ENCODE data around the gene CIDEB. TPM values are rescaled to one million over a fixed set of nuclear protein-coding genes. Genes with fewer than 3 reads are reported as not detected.

Gene CIDEB
- total and polyA plus RNA-seq, 2 of the 13 experiments (the other 11 are each of a cell fraction or from before 2014, with no cell fraction given) = 35.8 to 110 TPM

DNA sequence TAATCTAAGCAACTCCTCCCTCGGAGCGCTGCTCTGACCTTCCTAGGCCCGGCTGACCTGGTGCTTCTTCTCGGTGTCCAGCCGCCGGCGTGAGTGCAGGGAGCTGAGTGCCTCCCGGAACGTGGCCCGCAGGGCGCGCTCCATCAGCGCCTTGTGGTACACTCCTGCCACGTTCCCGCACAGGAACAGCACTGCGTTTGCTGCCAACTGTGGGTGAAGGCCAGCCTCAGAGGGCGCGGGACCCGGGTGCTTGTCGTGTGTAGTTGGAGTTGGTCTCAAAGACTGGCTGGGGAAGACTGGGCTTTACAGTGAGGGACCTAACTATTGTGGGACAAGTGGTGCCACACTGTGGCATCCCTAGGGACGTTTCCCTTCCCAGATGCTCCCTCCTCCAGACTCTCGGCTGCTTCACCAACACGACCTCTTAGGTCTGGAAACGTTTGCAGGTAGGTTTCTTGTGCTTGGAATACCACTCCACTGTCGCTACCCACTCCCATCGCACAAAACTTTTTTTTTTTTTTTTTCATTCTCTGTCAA lies 24.0 kb upstream of the CIDEB start:
- DNase-seq (ENCODE audit: low spot score) (no peak), FAIRE-seq (no peak), ATAC-seq (peak; percentile 14)
- no peaks in the 10 kb centered on the region for H3K9me3 ChIP-seq (ENCODE audit: low read length)
- H4K20me1 ChIP-seq (ENCODE audit: insufficient read depth, low read length) = no peaks in the 10 kb centered on the region
- in situ Hi-C loops (cut with HindIII; ENCODE audit: extremely low pct_ligation_motif_present, low pct_unique_long_range_greater_than_20kb) = loop anchor here (5.0 kb wide), 1 partner anchor 101 kb away; no protein-coding TSS in a partner anchor
- intact Hi-C loops (cut with micrococcal nuclease; ENCODE audit: unreplicated experiment) = loop anchor here (1.0 to 5.0 kb wide), 3 partner anchors 89 to 1564 kb away; partner anchors contain the start of genes OXA1L and TINF2
- BruUV-seq (replicated peaks) = no TSS peak
- H3K27me3 ChIP-seq (ENCODE audit: control insufficient read depth in 1 of 2, insufficient read depth in 2 of 2, low read length in 2 of 2) = peaks cover 29 to 84% of the 10 kb centered on the region in 2 experiments
- WGBS (ENCODE audit: low lambda C conversion rate) = 47% methylated on average over 26 of the region's 26 CpGs
- no peaks in the 10 kb centered on the region for H3K79me2 ChIP-seq (ENCODE audit: insufficient read depth, low read length)
- peak overlapping the region; percentile 92 for H3K4me2 ChIP-seq (ENCODE audit: low read depth, low read length)
- H3K4me3 ChIP-seq (replicated peaks in 1 of 3; ENCODE audit: insufficient read depth in 1 of 3, low read depth in 2 of 3, low read length in 3 of 3) = peak overlapping the region in 1 of 3 experiments; percentile 70; a peak in 2 of 6 replicates
- no peaks in the 10 kb centered on the region for H3K36me3 ChIP-seq (replicated peaks in 1 of 2; ENCODE audit: control insufficient read depth in 1 of 2, insufficient read depth in 2 of 2, low read length in 2 of 2)
- H3K4me1 ChIP-seq (ENCODE audit: insufficient read depth, low read length) = peaks cover 30% of the 10 kb centered on the region
- no peak overlapping the region for H3K9ac ChIP-seq (ENCODE audit: insufficient read depth, low read depth, low read length)
- CTCF ChIA-PET (ENCODE audit: low intra/inter-chr PET ratio, low total read pairs) = interaction anchor here (0.7 to 10.2 kb wide), 9 partner anchors 18 to 110 kb away, joined by 3 to 235 read pairs (median 6); partner anchors contain the start of genes CBLN3, CIDEB, DHRS1 and KHNYN
- H3K27ac ChIP-seq (ENCODE audit: extremely low read length, insufficient read depth, low read length) = no peak overlapping the region
- POLR2A ChIA-PET = interaction anchor here (1.0 to 4.3 kb wide), 10 partner anchors 13 to 111 kb away, joined by 3 to 98 read pairs (median 12); partner anchors contain the start of genes CBLN3, CIDEB, DHRS1 and KHNYN
- no peak overlapping the region for H2AFZ ChIP-seq (ENCODE audit: low read length)
- TF ChIP-seq ZNF724P (CRISPR knock-in tag; IDR thresholded peaks at IDR 0.05; ENCODE audit: borderline replicate concordance) (no peak), ZNF550 (CRISPR knock-in tag; IDR thresholded peaks at IDR 0.05; ENCODE audit: borderline replicate concordance) (peak; percentile 87), NFYB (CRISPR knock-in tag; IDR thresholded peaks at IDR 0.05) (no peak), ZNF572 (CRISPR knock-in tag; IDR thresholded peaks at IDR 0.05) (peak; percentile 68; the same call in 1 of the 2 replicates), ZNF766 (CRISPR knock-in tag; IDR thresholded peaks at IDR 0.05; ENCODE audit: borderline replicate concordance) (peak; percentile 79; the same call in 1 of the 2 replicates), ZNF34 (CRISPR knock-in tag; IDR thresholded peaks at IDR 0.05; ENCODE audit: borderline replicate concordance) (no peak), NFIB (CRISPR knock-in tag; IDR thresholded peaks at IDR 0.05; ENCODE audit: borderline replicate concordance) (0 out of 2 replicates have a peak, but pooled peaks have one; percentile 78), SP2 (CRISPR knock-in tag; IDR thresholded peaks at IDR 0.05) (peak; percentile 20; the same call in 1 of the 2 replicates), ZNF605 (CRISPR knock-in tag; IDR thresholded peaks at IDR 0.05) (0 out of 2 replicates have a peak, but pooled peaks have one; percentile 8), PCBP2 (optimal IDR thresholded peaks at IDR 0.05; ENCODE audit: low read depth, low read length, poor library complexity, severe bottlenecking) (no peak)
- TF ChIP-seq, protein P1, sequence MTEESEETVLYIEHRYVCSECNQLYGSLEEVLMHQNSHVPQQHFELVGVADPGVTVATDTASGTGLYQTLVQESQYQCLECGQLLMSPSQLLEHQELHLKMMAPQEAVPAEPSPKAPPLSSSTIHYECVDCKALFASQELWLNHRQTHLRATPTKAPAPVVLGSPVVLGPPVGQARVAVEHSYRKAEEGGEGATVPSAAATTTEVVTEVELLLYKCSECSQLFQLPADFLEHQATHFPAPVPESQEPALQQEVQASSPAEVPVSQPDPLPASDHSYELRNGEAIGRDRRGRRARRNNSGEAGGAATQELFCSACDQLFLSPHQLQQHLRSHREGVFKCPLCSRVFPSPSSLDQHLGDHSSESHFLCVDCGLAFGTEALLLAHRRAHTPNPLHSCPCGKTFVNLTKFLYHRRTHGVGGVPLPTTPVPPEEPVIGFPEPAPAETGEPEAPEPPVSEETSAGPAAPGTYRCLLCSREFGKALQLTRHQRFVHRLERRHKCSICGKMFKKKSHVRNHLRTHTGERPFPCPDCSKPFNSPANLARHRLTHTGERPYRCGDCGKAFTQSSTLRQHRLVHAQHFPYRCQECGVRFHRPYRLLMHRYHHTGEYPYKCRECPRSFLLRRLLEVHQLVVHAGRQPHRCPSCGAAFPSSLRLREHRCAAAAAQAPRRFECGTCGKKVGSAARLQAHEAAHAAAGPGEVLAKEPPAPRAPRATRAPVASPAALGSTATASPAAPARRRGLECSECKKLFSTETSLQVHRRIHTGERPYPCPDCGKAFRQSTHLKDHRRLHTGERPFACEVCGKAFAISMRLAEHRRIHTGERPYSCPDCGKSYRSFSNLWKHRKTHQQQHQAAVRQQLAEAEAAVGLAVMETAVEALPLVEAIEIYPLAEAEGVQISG (CRISPR knock-in tag; IDR thresholded peaks at IDR 0.05) = peak; percentile 0; the same call in 1 of the 2 replicates
- TF ChIP-seq, protein P2, sequence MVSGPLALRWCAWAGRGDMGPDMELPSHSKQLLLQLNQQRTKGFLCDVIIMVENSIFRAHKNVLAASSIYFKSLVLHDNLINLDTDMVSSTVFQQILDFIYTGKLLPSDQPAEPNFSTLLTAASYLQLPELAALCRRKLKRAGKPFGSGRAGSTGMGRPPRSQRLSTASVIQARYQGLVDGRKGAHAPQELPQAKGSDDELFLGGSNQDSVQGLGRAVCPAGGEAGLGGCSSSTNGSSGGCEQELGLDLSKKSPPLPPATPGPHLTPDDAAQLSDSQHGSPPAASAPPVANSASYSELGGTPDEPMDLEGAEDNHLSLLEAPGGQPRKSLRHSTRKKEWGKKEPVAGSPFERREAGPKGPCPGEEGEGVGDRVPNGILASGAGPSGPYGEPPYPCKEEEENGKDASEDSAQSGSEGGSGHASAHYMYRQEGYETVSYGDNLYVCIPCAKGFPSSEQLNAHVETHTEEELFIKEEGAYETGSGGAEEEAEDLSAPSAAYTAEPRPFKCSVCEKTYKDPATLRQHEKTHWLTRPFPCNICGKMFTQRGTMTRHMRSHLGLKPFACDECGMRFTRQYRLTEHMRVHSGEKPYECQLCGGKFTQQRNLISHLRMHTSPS (CRISPR knock-in tag; IDR thresholded peaks at IDR 0.05; ENCODE audit: low read depth) = no peak
- TF ChIP-seq, protein P3, sequence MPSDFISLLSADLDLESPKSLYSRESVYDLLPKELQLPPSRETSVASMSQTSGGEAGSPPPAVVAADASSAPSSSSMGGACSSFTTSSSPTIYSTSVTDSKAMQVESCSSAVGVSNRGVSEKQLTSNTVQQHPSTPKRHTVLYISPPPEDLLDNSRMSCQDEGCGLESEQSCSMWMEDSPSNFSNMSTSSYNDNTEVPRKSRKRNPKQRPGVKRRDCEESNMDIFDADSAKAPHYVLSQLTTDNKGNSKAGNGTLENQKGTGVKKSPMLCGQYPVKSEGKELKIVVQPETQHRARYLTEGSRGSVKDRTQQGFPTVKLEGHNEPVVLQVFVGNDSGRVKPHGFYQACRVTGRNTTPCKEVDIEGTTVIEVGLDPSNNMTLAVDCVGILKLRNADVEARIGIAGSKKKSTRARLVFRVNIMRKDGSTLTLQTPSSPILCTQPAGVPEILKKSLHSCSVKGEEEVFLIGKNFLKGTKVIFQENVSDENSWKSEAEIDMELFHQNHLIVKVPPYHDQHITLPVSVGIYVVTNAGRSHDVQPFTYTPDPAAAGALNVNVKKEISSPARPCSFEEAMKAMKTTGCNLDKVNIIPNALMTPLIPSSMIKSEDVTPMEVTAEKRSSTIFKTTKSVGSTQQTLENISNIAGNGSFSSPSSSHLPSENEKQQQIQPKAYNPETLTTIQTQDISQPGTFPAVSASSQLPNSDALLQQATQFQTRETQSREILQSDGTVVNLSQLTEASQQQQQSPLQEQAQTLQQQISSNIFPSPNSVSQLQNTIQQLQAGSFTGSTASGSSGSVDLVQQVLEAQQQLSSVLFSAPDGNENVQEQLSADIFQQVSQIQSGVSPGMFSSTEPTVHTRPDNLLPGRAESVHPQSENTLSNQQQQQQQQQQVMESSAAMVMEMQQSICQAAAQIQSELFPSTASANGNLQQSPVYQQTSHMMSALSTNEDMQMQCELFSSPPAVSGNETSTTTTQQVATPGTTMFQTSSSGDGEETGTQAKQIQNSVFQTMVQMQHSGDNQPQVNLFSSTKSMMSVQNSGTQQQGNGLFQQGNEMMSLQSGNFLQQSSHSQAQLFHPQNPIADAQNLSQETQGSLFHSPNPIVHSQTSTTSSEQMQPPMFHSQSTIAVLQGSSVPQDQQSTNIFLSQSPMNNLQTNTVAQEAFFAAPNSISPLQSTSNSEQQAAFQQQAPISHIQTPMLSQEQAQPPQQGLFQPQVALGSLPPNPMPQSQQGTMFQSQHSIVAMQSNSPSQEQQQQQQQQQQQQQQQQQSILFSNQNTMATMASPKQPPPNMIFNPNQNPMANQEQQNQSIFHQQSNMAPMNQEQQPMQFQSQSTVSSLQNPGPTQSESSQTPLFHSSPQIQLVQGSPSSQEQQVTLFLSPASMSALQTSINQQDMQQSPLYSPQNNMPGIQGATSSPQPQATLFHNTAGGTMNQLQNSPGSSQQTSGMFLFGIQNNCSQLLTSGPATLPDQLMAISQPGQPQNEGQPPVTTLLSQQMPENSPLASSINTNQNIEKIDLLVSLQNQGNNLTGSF (CRISPR knock-in tag; IDR thresholded peaks at IDR 0.05) = peak; percentile 25; the same call in 1 of the 2 replicates

Measured in HepG2 (cell line).